ENCODE results near the gene CNN2. TPM values are rescaled to one million over a fixed set of nuclear protein-coding genes. Genes with fewer than 3 reads are reported as not detected.
A peak's percentile ranks its signal among the peaks of the same experiment; 100 is the strongest.

The CNN2 gene
- total and polyA plus RNA-seq, 2 of the 13 experiments (the other 11 are each of a cell fraction or from before 2014, with no cell fraction given) = 63.6 to 70.0 TPM

DNA sequence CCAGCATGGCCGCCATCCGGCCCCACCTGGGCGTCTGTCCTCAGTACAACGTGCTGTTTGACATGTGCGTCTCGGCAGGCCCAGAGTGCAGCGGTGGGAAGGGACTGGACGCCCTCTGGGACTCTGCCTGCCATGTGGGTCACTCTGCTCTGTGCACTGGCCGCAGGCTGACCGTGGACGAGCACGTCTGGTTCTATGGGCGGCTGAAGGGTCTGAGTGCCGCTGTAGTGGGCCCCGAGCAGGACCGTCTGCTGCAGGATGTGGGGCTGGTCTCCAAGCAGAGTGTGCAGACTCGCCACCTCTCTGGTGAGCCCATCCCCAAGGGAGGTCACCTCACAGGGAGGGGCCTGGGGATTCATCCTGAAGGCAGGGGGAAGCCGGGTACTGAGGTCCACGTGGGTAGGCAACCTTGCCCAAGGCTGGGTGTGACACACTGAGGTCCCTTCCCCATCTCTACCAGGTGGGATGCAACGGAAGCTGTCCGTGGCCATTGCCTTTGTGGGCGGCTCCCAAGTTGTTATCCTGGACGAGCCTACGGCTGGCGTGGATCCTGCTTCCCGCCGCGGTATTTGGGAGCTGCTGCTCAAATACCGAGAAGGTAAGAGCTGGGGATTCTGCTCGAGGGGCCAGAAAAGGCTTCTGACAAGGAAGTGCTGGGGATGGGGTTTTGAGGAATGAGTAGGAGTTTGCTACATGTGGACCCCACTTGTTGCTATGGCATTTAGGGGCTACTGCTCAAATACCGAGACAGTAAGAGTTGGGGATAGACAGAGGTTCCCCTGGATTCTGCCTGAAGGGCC is 24.8 kb downstream of the CNN2 start (continued):
- TF ChIP-seq, protein P1, sequence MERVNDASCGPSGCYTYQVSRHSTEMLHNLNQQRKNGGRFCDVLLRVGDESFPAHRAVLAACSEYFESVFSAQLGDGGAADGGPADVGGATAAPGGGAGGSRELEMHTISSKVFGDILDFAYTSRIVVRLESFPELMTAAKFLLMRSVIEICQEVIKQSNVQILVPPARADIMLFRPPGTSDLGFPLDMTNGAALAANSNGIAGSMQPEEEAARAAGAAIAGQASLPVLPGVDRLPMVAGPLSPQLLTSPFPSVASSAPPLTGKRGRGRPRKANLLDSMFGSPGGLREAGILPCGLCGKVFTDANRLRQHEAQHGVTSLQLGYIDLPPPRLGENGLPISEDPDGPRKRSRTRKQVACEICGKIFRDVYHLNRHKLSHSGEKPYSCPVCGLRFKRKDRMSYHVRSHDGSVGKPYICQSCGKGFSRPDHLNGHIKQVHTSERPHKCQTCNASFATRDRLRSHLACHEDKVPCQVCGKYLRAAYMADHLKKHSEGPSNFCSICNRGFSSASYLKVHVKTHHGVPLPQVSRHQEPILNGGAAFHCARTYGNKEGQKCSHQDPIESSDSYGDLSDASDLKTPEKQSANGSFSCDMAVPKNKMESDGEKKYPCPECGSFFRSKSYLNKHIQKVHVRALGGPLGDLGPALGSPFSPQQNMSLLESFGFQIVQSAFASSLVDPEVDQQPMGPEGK (CRISPR knock-in tag; IDR thresholded peaks at IDR 0.05) = peak; percentile 44; the same call in 1 of the 2 replicates
- TF ChIP-seq CBFB (CRISPR knock-in tag; IDR thresholded peaks at IDR 0.05) (no peak), ZNF274 (CRISPR knock-in tag; IDR thresholded peaks at IDR 0.05) (peak; percentile 57), RFX5 (IDR thresholded peaks at IDR 0.05; ENCODE audit: low read depth, low read length) (no peak), ELF3 (CRISPR knock-in tag; IDR thresholded peaks at IDR 0.05) (peak; percentile 35; the same call in 1 of the 2 replicates), ZNF335 (CRISPR knock-in tag; IDR thresholded peaks at IDR 0.05) (0 out of 2 replicates have a peak, but pooled peaks have one; percentile 69), GATAD2A (CRISPR knock-in tag; IDR thresholded peaks at IDR 0.05) (peak; percentile 60), ZNF230 (CRISPR knock-in tag; IDR thresholded peaks at IDR 0.05) (peak; percentile 52; the same call in 1 of the 2 replicates), ZNF891 (CRISPR knock-in tag; IDR thresholded peaks at IDR 0.05) (peak; percentile 49; the same call in 1 of the 2 replicates), ZNF225 (CRISPR knock-in tag; IDR thresholded peaks at IDR 0.05) (peak; percentile 79; the same call in 1 of the 2 replicates), ZNF333 (CRISPR knock-in tag; IDR thresholded peaks at IDR 0.05; ENCODE audit: borderline replicate concordance) (no peak), MXD4 (CRISPR knock-in tag; IDR thresholded peaks at IDR 0.05) (peak; percentile 88), ZFY (CRISPR knock-in tag; IDR thresholded peaks at IDR 0.05) (peak; percentile 88), ZC3H13 (CRISPR knock-in tag; IDR thresholded peaks at IDR 0.05) (peak; percentile 89), YY1 (IDR thresholded peaks at IDR 0.05; ENCODE audit: insufficient read depth, insufficient replicate concordance, low read depth, low read length) (peak; percentile 91), DMAP1 (CRISPR knock-in tag; IDR thresholded peaks at IDR 0.05) (peak; percentile 77; the same call in 1 of the 2 replicates), ZNF430 (CRISPR knock-in tag; IDR thresholded peaks at IDR 0.05) (peak; percentile 88), HES4 (CRISPR knock-in tag; IDR thresholded peaks at IDR 0.05; ENCODE audit: borderline replicate concordance) (peak; percentile 66; the same call in 1 of the 2 replicates), CCAR2 (optimal IDR thresholded peaks at IDR 0.05; ENCODE audit: low read depth, low read length) (no peak), ZNF431 (CRISPR knock-in tag; IDR thresholded peaks at IDR 0.05; ENCODE audit: borderline replicate concordance, low read depth) (peak; percentile 46; the same call in 1 of the 2 replicates)
- TF ChIP-seq, protein P2, sequence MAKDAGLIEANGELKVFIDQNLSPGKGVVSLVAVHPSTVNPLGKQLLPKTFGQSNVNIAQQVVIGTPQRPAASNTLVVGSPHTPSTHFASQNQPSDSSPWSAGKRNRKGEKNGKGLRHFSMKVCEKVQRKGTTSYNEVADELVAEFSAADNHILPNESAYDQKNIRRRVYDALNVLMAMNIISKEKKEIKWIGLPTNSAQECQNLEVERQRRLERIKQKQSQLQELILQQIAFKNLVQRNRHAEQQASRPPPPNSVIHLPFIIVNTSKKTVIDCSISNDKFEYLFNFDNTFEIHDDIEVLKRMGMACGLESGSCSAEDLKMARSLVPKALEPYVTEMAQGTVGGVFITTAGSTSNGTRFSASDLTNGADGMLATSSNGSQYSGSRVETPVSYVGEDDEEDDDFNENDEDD (CRISPR knock-in tag; IDR thresholded peaks at IDR 0.05; ENCODE audit: borderline replicate concordance) = peak; percentile 87
- TF ChIP-seq, protein P3, sequence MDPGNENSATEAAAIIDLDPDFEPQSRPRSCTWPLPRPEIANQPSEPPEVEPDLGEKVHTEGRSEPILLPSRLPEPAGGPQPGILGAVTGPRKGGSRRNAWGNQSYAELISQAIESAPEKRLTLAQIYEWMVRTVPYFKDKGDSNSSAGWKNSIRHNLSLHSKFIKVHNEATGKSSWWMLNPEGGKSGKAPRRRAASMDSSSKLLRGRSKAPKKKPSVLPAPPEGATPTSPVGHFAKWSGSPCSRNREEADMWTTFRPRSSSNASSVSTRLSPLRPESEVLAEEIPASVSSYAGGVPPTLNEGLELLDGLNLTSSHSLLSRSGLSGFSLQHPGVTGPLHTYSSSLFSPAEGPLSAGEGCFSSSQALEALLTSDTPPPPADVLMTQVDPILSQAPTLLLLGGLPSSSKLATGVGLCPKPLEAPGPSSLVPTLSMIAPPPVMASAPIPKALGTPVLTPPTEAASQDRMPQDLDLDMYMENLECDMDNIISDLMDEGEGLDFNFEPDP (CRISPR knock-in tag; conservative IDR thresholded peaks at IDR 0.05) = 0 out of 2 replicates have a peak, but pooled peaks have one; percentile 37
- TF ChIP-seq, protein P4, sequence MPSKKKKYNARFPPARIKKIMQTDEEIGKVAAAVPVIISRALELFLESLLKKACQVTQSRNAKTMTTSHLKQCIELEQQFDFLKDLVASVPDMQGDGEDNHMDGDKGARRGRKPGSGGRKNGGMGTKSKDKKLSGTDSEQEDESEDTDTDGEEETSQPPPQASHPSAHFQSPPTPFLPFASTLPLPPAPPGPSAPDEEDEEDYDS (CRISPR knock-in tag; IDR thresholded peaks at IDR 0.05) = no peak; the same call in 1 of the 2 replicates
- TF ChIP-seq, protein P5, sequence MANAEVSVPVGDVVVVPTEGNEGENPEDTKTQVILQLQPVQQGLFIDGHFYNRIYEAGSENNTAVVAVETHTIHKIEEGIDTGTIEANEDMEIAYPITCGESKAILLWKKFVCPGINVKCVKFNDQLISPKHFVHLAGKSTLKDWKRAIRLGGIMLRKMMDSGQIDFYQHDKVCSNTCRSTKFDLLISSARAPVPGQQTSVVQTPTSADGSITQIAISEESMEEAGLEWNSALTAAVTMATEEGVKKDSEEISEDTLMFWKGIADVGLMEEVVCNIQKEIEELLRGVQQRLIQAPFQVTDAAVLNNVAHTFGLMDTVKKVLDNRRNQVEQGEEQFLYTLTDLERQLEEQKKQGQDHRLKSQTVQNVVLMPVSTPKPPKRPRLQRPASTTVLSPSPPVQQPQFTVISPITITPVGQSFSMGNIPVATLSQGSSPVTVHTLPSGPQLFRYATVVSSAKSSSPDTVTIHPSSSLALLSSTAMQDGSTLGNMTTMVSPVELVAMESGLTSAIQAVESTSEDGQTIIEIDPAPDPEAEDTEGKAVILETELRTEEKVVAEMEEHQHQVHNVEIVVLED (CRISPR knock-in tag; IDR thresholded peaks at IDR 0.05; ENCODE audit: borderline replicate concordance) = 0 out of 2 replicates have a peak, but pooled peaks have one; percentile 14

Data from HepG2 (cell line).